K562 (cell line): Measurements from ENCODE around the gene FMNL3.

Experiments used
- EHMT2 ChIP-seq: fragments of 450-650 bp; IDR thresholded peaks from 2 replicates; pipeline ENCODE4 v1.6.1; 2018; ENCODE audit warnings: antibody characterized with exemption
- EP300 ChIP-seq: IDR thresholded peaks from 2 replicates; pipeline ENCODE4 v1.6.1; 2012; ENCODE audit warnings: low read length, improper control_type of control experiment
- FOS ChIP-seq: IDR thresholded peaks from 3 replicates; pipeline ENCODE4 v1.6.1; 2011; ENCODE audit not compliant: insufficient read length; ENCODE audit errors: extremely low read depth
- NFATC3 ChIP-seq: fragments of 450-650 bp; IDR thresholded peaks from 2 replicates; pipeline ENCODE4 v1.6.1; 2017; ENCODE audit warnings: mild to moderate bottlenecking
- RFX1 ChIP-seq: fragments of 450-650 bp; IDR thresholded peaks from 2 replicates; pipeline ENCODE4 v1.6.1; 2016; ENCODE audit warnings: mild to moderate bottlenecking, moderate library complexity
- SIN3A ChIP-seq, 2 experiments: fragments of 150-350 bp in 1 of 2; IDR thresholded peaks; 2 replicates each; pipeline ENCODE4 v1.6.1; 2011 to 2016; ENCODE audit warnings: borderline replicate concordance in 2 of 2, low read depth in 2 of 2, low read length in 2 of 2, mild to moderate bottlenecking in 2 of 2, moderate library complexity in 2 of 2; ENCODE audit not compliant: control insufficient read depth in 1 of 2
- SMARCA4 ChIP-seq: fragments of 450-650 bp; IDR thresholded peaks from 2 replicates; pipeline ENCODE4 v1.6.1; 2016
- SMC3 ChIP-seq: conservative IDR thresholded peaks from 2 replicates; pipeline ENCODE4 v1.6.1; 2011; ENCODE audit warnings: low read depth, low read length, improper control_type of control experiment; ENCODE audit not compliant: insufficient read depth
- TF ChIP-seq, protein P1 (sequence below), 3 experiments: IDR thresholded peaks in 2 of 3; conservative IDR thresholded peaks in 1 of 3; 2 replicates each; pipeline ENCODE4 v1.5.1; 2011 to 2012; ENCODE audit warnings: low read length in 3 of 3, mild to moderate bottlenecking in 3 of 3, control low read depth in 2 of 3, improper control_type of control experiment in 1 of 3, inconsistent platforms in 1 of 3, low read depth in 1 of 3, mixed read lengths in 1 of 3, moderate library complexity in 1 of 3; ENCODE audit not compliant: insufficient read depth in 2 of 3
- TF ChIP-seq, protein P2 (sequence below): fragments of 250-450 bp; sonication (Bioruptor Pico); IDR thresholded peaks from 2 replicates; pipeline ENCODE4 v1.9.0; 2021; ENCODE audit warnings: mild to moderate bottlenecking, inconsistent platforms

DNA sequence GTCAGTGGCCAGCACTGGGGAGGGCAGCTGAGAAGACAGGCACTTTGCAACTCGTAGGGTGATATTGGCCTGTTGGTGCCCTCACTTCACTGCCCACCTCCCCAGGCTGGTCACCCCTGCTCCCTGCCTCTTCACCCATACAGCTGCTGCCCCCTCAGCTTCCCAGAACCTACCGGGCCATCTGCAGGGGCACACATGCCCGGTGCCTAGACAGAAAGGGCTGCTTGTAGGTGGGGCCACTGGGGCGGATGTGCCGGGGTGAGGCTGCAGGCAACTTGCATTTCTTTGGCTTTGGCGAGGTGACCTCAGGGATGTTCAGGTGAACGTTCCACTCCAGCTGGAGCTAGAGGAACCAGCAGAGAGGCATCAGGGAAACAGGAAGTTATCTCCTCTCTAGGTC, 118.9 kb downstream of the FMNL3 start:
- TF ChIP-seq RFX1: no peak
- TF ChIP-seq NFATC3: no peak
- TF ChIP-seq FOS: no peak
- no peak for TF ChIP-seq EHMT2
- TF ChIP-seq EP300: no peak
- TF ChIP-seq, protein P1, sequence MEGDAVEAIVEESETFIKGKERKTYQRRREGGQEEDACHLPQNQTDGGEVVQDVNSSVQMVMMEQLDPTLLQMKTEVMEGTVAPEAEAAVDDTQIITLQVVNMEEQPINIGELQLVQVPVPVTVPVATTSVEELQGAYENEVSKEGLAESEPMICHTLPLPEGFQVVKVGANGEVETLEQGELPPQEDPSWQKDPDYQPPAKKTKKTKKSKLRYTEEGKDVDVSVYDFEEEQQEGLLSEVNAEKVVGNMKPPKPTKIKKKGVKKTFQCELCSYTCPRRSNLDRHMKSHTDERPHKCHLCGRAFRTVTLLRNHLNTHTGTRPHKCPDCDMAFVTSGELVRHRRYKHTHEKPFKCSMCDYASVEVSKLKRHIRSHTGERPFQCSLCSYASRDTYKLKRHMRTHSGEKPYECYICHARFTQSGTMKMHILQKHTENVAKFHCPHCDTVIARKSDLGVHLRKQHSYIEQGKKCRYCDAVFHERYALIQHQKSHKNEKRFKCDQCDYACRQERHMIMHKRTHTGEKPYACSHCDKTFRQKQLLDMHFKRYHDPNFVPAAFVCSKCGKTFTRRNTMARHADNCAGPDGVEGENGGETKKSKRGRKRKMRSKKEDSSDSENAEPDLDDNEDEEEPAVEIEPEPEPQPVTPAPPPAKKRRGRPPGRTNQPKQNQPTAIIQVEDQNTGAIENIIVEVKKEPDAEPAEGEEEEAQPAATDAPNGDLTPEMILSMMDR (IDR thresholded peaks at IDR 0.05 in 2 of 3, conservative IDR thresholded peaks at IDR 0.05 in 1 of 3; ENCODE audit: insufficient read depth in 2 of 3, low read depth in 1 of 3, low read length in 3 of 3): no peak
- no peak for TF ChIP-seq SMARCA4
- TF ChIP-seq, protein P2, sequence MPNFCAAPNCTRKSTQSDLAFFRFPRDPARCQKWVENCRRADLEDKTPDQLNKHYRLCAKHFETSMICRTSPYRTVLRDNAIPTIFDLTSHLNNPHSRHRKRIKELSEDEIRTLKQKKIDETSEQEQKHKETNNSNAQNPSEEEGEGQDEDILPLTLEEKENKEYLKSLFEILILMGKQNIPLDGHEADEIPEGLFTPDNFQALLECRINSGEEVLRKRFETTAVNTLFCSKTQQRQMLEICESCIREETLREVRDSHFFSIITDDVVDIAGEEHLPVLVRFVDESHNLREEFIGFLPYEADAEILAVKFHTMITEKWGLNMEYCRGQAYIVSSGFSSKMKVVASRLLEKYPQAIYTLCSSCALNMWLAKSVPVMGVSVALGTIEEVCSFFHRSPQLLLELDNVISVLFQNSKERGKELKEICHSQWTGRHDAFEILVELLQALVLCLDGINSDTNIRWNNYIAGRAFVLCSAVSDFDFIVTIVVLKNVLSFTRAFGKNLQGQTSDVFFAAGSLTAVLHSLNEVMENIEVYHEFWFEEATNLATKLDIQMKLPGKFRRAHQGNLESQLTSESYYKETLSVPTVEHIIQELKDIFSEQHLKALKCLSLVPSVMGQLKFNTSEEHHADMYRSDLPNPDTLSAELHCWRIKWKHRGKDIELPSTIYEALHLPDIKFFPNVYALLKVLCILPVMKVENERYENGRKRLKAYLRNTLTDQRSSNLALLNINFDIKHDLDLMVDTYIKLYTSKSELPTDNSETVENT (CRISPR knock-in tag): no peak
- no peak for TF ChIP-seq SIN3A (IDR thresholded peaks at IDR 0.05; ENCODE audit: borderline replicate concordance in 2 of 2, control insufficient read depth in 1 of 2, low read depth in 2 of 2, low read length in 2 of 2)
- TF ChIP-seq SMC3: no peak
